Mesenchymal stem cell (in vitro differentiated cells and primary cell): ENCODE results near the gene OPN1SW.
A peak's percentile ranks its signal among the peaks of the same experiment; 100 is the strongest.

Experiments used
- DNase-seq: peaks from one replicate; pipeline ENCODE4 v3.0.0-alpha.2; 2013
- H2AFZ ChIP-seq: one replicate; pipeline ENCODE4 v1.6.1; 2013; ENCODE audit warnings: low read depth, mild to moderate bottlenecking, control low read depth, inconsistent platforms, low read length, moderate library complexity
- H2AK5ac ChIP-seq: 2 replicates; pipeline ENCODE4 v1.6.1; 2013; ENCODE audit warnings: low read length, moderate library complexity, mild to moderate bottlenecking, inconsistent platforms; ENCODE audit not compliant: severe bottlenecking
- H2BK120ac ChIP-seq: one replicate; pipeline ENCODE4 v1.6.1; 2013; ENCODE audit warnings: low read depth, mild to moderate bottlenecking, inconsistent platforms, low read length, moderate library complexity
- H2BK12ac ChIP-seq, 2 experiments: one replicate each; pipeline ENCODE4 v1.6.1; 2013; ENCODE audit warnings: inconsistent platforms in 2 of 2, low read length in 2 of 2, mild to moderate bottlenecking in 2 of 2, moderate library complexity in 2 of 2, control low read depth in 1 of 2
- H2BK15ac ChIP-seq: one replicate; pipeline ENCODE4 v1.6.1; 2013; ENCODE audit warnings: mild to moderate bottlenecking, low read depth, inconsistent platforms; ENCODE audit not compliant: poor library complexity, severe bottlenecking
- H2BK5ac ChIP-seq: 2 replicates; pipeline ENCODE4 v1.6.1; 2013; ENCODE audit warnings: low read depth, mild to moderate bottlenecking, low read length, control low read depth, inconsistent platforms; ENCODE audit not compliant: poor library complexity, severe bottlenecking
- H3K14ac ChIP-seq, 2 experiments: one replicate each; pipeline ENCODE4 v1.6.1; 2013; ENCODE audit warnings: inconsistent platforms in 2 of 2, low read length in 2 of 2, control low read depth in 1 of 2, mild to moderate bottlenecking in 1 of 2, moderate library complexity in 1 of 2
- H3K18ac ChIP-seq, 2 experiments: one replicate each; pipeline ENCODE4 v1.6.1; 2013; ENCODE audit warnings: inconsistent platforms in 2 of 2, low read length in 2 of 2, control low read depth in 1 of 2, low read depth in 1 of 2, mild to moderate bottlenecking in 1 of 2
- H3K23ac ChIP-seq, 2 experiments: one replicate each; pipeline ENCODE4 v1.6.1; 2013; ENCODE audit warnings: inconsistent platforms in 2 of 2, low read length in 2 of 2, mild to moderate bottlenecking in 2 of 2, moderate library complexity in 2 of 2, control low read depth in 1 of 2
- H3K27ac ChIP-seq: 2 replicates; pipeline ENCODE4 v1.5.1; 2013; ENCODE audit warnings: mild to moderate bottlenecking, moderate library complexity, low read length, control low read depth, inconsistent platforms; ENCODE audit not compliant: poor library complexity, severe bottlenecking
- H3K27me3 ChIP-seq, 2 experiments: 2 replicates each; pipeline versions ENCODE4 v1.6.1 to v1.7.0; 2013; ENCODE audit warnings: low read length in 2 of 2, mild to moderate bottlenecking in 2 of 2, moderate library complexity in 2 of 2, control low read depth in 1 of 2, inconsistent platforms in 1 of 2; ENCODE audit not compliant: control insufficient read depth in 1 of 2, insufficient read depth in 1 of 2
- H3K36me3 ChIP-seq, 2 experiments: 2 replicates each; pipeline versions ENCODE4 v1.6.1 to v1.7.0; 2013; ENCODE audit warnings: low read length in 2 of 2, control low read depth in 1 of 2, inconsistent platforms in 1 of 2, low read depth in 1 of 2, mild to moderate bottlenecking in 1 of 2; ENCODE audit not compliant: insufficient read depth in 2 of 2, control insufficient read depth in 1 of 2
- H3K4ac ChIP-seq, 2 experiments: one replicate each; pipeline ENCODE4 v1.6.1; 2013; ENCODE audit warnings: inconsistent platforms in 2 of 2, low read length in 2 of 2, mild to moderate bottlenecking in 2 of 2, moderate library complexity in 2 of 2, control low read depth in 1 of 2, low read depth in 1 of 2
- H3K4me1 ChIP-seq: 2 replicates; pipeline ENCODE4 v1.6.1; 2013; ENCODE audit warnings: low read depth, low read length, control low read depth; ENCODE audit not compliant: control insufficient read depth, insufficient read depth
- H3K4me2 ChIP-seq: 2 replicates; pipeline ENCODE4 v1.6.1; 2013; ENCODE audit warnings: low read length, mild to moderate bottlenecking, inconsistent platforms; ENCODE audit not compliant: poor library complexity, severe bottlenecking
- H3K4me3 ChIP-seq, 2 experiments: 2 replicates each; pipeline versions ENCODE4 v1.5.1 to v1.7.0; 2013; ENCODE audit warnings: low read length in 2 of 2, mild to moderate bottlenecking in 2 of 2, control low read depth in 1 of 2, low read depth in 1 of 2; ENCODE audit not compliant: insufficient read depth in 1 of 2
- H3K79me1 ChIP-seq: replicated peaks from 2 replicates; pipeline ENCODE4 v1.6.1; 2013; ENCODE audit warnings: mild to moderate bottlenecking, control low read depth, low read length, inconsistent platforms; ENCODE audit not compliant: poor library complexity, severe bottlenecking
- H3K9ac ChIP-seq: 2 replicates; pipeline ENCODE4 v1.7.0; 2013; ENCODE audit warnings: mild to moderate bottlenecking, low read length, moderate library complexity
- H3K9me3 ChIP-seq: 2 replicates; pipeline ENCODE4 v1.7.0; 2013; ENCODE audit warnings: mild to moderate bottlenecking, low read length; ENCODE audit not compliant: control insufficient read depth
- H4K8ac ChIP-seq: one replicate; pipeline ENCODE4 v1.6.1; 2013; ENCODE audit warnings: inconsistent platforms, mild to moderate bottlenecking, low read length, moderate library complexity
- H4K91ac ChIP-seq: one replicate; pipeline ENCODE4 v1.6.1; 2013; ENCODE audit warnings: mild to moderate bottlenecking, low read length, inconsistent platforms
- WGBS: methylation state at CpG from one replicate; pipeline ENCODE4 v1.1.7; 2013; ENCODE audit warnings: mixed read lengths; 5-methylcytosine and 5-hydroxymethylcytosine counted together

The OPN1SW gene

DNA sequence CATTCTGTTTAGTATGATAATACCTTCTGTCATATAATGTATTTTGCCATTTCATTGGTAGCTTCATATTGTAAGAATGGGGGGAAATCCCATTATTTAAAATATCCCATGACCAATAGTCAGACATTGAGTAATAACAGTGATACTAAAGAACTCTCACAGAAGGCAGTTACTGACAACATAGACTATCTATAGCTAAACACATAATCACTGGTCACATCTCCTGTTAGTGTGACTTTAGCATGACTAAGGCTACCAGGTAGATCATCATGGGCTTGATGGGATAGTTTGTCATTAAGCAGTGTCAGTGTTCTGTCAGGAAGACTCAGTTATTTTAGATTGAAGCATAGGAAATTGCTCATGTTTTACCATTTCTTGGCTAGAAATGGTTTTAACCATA, 16.4 kb downstream of the OPN1SW start:
- H3K23ac ChIP-seq: no peak overlapping the region
- no peak overlapping the region for H2BK12ac ChIP-seq
- no peak overlapping the region for H3K14ac ChIP-seq
- H3K27ac ChIP-seq: no peak overlapping the region
- no peaks in the 10 kb centered on the region for H3K9me3 ChIP-seq
- no peak overlapping the region for H2AK5ac ChIP-seq
- no peak overlapping the region for H3K4me3 ChIP-seq
- H2BK15ac ChIP-seq: no peak overlapping the region
- H3K36me3 ChIP-seq: peaks cover 26 to 84% of the 10 kb centered on the region in 2 experiments
- peaks cover 14% of the 10 kb centered on the region for H3K79me1 ChIP-seq
- no peak overlapping the region for H3K4ac ChIP-seq
- H3K18ac ChIP-seq: no peak overlapping the region
- H2AFZ ChIP-seq: no peak overlapping the region
- H4K91ac ChIP-seq: no peak overlapping the region
- H4K8ac ChIP-seq: no peak overlapping the region
- H3K4me2 ChIP-seq: no peak overlapping the region
- no peak overlapping the region for H3K9ac ChIP-seq
- no peak overlapping the region for H2BK5ac ChIP-seq
- DNase-seq: no peak
- H3K4me1 ChIP-seq: peaks cover 8% of the 10 kb centered on the region
- H3K27me3 ChIP-seq: no peaks in the 10 kb centered on the region
- H2BK120ac ChIP-seq: no peak overlapping the region

DNA sequence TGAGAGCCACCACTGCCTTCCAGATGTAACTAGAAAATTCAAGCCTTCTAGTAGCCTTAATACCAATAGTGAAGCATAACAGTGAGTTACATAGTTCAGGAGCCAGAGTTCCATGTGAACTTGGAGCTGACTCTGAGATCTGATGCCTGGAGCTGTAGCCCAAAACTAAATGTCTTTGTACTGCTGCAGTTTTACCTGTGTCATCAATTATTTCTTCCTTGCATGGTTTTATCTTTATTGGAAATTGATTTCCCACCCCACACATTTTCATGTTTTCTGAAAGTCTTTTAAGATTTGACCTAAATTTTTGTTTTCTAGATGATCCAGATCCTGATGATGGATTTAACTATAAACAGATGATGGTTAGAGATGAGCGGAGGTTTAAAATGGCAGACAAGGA, 17.0 kb downstream of the OPN1SW start:
- peaks cover 15% of the 10 kb centered on the region for H3K79me1 ChIP-seq
- no peak overlapping the region for H2BK5ac ChIP-seq
- no peak overlapping the region for H4K91ac ChIP-seq
- H3K4me3 ChIP-seq: no peak overlapping the region
- 90% methylated on average over 1 of the region's 1 CpG for WGBS
- no peak overlapping the region for H2BK12ac ChIP-seq
- H3K23ac ChIP-seq: no peak overlapping the region
- no peak overlapping the region for H3K4ac ChIP-seq
- DNase-seq: no peak
- H3K18ac ChIP-seq: no peak overlapping the region
- no peak overlapping the region for H2AFZ ChIP-seq
- H3K9ac ChIP-seq: no peak overlapping the region
- peaks cover 25 to 84% of the 10 kb centered on the region in 2 experiments for H3K36me3 ChIP-seq
- H4K8ac ChIP-seq: peak overlapping the region; percentile 9
- H2BK15ac ChIP-seq: no peak overlapping the region
- H3K4me1 ChIP-seq: peaks cover 5% of the 10 kb centered on the region
- H3K14ac ChIP-seq: no peak overlapping the region
- H3K27me3 ChIP-seq: no peaks in the 10 kb centered on the region
- no peak overlapping the region for H2BK120ac ChIP-seq
- H2AK5ac ChIP-seq: no peak overlapping the region
- H3K9me3 ChIP-seq: no peaks in the 10 kb centered on the region
- H3K4me2 ChIP-seq: no peak overlapping the region
- no peak overlapping the region for H3K27ac ChIP-seq

DNA sequence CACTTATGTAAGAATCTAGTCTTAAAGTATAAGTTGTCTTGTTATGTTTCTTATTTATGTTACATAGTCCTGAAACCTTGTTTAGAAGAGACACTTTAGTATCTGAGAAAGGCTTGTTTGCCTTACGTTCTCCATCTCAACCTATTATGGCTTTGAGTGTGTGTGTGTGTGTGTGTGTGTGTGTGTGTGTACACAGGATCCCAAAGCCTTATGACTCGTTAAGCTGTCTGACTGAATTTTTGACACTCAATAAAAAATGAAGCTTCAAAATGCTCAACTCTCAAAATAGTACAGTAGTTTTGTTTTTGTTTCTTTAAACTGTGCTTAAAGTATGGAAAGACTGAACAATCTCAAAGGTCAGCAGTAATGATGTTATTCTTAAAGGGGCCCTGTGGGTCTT, 18.4 kb downstream of the OPN1SW start:
- no peaks in the 10 kb centered on the region for H3K27me3 ChIP-seq
- H2BK12ac ChIP-seq: no peak overlapping the region
- H3K9ac ChIP-seq: peak overlapping the region; percentile 77
- no peak overlapping the region for H2BK15ac ChIP-seq
- peaks cover 15% of the 10 kb centered on the region for H3K79me1 ChIP-seq
- no peak overlapping the region for H3K27ac ChIP-seq
- H4K91ac ChIP-seq: no peak overlapping the region
- DNase-seq: peak; percentile 43
- no peak overlapping the region for H3K4me2 ChIP-seq
- WGBS: 100% methylated on average over 1 of the region's 2 CpGs
- H3K23ac ChIP-seq: no peak overlapping the region
- H2BK120ac ChIP-seq: no peak overlapping the region
- no peak overlapping the region for H3K14ac ChIP-seq
- no peaks in the 10 kb centered on the region for H3K9me3 ChIP-seq
- no peak overlapping the region for H3K18ac ChIP-seq
- H2BK5ac ChIP-seq: no peak overlapping the region
- H3K36me3 ChIP-seq: peaks cover 25 to 88% of the 10 kb centered on the region in 2 experiments
- H2AFZ ChIP-seq: no peak overlapping the region
- H3K4me1 ChIP-seq: peaks cover 3% of the 10 kb centered on the region
- H2AK5ac ChIP-seq: no peak overlapping the region
- no peak overlapping the region for H3K4ac ChIP-seq
- H3K4me3 ChIP-seq: no peak overlapping the region
- H4K8ac ChIP-seq: no peak overlapping the region

DNA sequence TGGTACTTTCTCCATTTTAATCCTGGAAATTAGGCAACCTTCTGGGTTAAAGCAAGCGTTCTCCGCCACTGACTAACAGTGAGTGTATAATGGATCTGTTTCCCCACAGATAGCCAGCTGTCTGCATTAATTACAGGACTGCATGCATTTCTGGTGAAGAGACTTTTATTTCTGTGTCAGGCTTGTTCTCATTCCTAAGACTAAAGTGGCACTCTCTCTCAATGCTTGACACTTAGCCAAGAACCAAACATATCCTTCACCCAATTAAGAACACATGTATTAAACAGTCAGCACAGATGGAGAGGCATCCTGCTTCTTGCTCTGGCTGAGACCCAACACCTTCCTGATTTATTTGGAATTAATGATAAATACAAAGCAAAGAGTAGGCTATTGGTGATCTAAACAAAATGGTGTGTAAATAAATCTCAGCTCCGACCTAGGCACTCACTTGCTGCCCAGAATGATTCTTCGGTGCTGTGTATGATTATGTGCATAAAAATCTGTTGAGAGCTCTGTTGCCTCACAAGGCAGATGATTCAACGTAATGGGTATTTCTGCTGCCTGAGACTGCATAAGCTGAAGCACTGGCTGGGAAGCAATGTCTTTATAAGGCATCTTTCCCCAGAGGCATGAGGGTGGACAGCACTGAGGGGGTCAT, 19.6 kb downstream of the OPN1SW start:
- Histone ChIP-seq H3K4me3 (peak overlapping the region in 1 of 2 experiments; percentile 50), H3K27me3 (no peaks in the 10 kb centered on the region), H2BK15ac (no peak overlapping the region), H2AK5ac (no peak overlapping the region), H3K23ac (no peak overlapping the region), H3K9ac (peak overlapping the region; percentile 77), H3K4me1 (peaks cover 3% of the 10 kb centered on the region), H3K27ac (peak overlapping the region; percentile 5), H2AFZ (no peak overlapping the region), H3K18ac (no peak overlapping the region), H3K9me3 (no peaks in the 10 kb centered on the region), H3K4me2 (no peak overlapping the region), H4K91ac (no peak overlapping the region), H3K4ac (no peak overlapping the region), H2BK5ac (no peak overlapping the region), H3K36me3 (peaks cover 22 to 86% of the 10 kb centered on the region in 2 experiments), H4K8ac (no peak overlapping the region), H3K79me1 (peaks cover 13% of the 10 kb centered on the region), H2BK120ac (no peak overlapping the region), H2BK12ac (no peak overlapping the region), H3K14ac (no peak overlapping the region)
- DNase-seq: peak; percentile 84
- WGBS: 63% methylated on average over 5 of the region's 5 CpGs
